DOHH2 (cell line): ENCODE results near the gene TMEM219.

Source experiments
- EZH2phosphoT487 ChIP-seq: fragments of 200-600 bp; sonication (generic); IDR thresholded peaks from 2 replicates; pipeline ENCODE4 v1.6.1; 2017; ENCODE audit warnings: borderline replicate concordance, mild to moderate bottlenecking, antibody characterized with exemption, low read length, moderate library complexity, mixed read lengths
- TF ChIP-seq, protein P1 (sequence below): fragments of 200-600 bp; sonication (generic); IDR thresholded peaks from one replicate; pipeline ENCODE4 v1.5.1; 2014; ENCODE audit warnings: antibody characterized with exemption, mild to moderate bottlenecking, low read depth, low read length; ENCODE audit not compliant: poor library complexity, severe bottlenecking

DNA sequence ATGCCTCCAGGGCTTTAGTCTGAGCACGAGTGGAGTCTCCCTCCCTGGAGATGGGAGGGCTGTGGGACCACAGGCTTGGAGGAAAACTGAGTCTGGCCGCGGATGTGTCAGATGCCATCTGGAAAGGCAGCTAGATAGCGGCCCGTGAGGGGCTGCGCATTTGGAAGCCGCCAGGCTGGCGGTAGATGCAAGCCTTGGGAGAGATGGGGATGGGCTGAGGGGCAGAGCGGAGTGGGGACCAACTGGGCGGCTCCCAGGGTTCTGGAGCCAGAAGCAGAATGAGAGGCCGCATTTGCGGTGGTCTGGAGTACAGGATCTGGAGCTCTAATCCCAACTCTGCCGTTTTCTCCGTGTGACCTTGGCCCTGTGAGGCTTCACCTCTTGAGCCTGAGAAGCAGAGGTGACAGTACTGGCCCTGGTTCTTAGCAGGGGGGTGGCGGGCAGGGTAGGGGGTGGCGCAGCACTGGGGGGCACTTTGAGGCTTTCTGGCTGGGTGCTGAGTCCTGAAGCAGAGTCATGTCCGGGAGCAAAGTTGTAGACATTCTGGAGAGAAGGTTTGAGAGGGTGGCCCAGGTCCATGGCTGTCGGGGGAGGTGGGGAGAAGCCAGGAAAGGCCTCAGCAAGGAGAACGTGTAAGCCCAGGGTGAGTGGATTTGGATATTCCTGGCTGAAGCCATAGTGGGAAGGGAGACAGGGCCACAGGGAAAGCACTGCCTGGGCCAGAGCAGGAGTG lies 40.9 kb downstream of the TMEM219 start:
- TF ChIP-seq, protein P1, sequence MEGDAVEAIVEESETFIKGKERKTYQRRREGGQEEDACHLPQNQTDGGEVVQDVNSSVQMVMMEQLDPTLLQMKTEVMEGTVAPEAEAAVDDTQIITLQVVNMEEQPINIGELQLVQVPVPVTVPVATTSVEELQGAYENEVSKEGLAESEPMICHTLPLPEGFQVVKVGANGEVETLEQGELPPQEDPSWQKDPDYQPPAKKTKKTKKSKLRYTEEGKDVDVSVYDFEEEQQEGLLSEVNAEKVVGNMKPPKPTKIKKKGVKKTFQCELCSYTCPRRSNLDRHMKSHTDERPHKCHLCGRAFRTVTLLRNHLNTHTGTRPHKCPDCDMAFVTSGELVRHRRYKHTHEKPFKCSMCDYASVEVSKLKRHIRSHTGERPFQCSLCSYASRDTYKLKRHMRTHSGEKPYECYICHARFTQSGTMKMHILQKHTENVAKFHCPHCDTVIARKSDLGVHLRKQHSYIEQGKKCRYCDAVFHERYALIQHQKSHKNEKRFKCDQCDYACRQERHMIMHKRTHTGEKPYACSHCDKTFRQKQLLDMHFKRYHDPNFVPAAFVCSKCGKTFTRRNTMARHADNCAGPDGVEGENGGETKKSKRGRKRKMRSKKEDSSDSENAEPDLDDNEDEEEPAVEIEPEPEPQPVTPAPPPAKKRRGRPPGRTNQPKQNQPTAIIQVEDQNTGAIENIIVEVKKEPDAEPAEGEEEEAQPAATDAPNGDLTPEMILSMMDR: no peak
- no peak for TF ChIP-seq EZH2phosphoT487
